GM12878 (cell line): ENCODE data around the gene ROBO1. TPM values are rescaled to one million over a fixed set of nuclear protein-coding genes. Genes with fewer than 3 reads are reported as not detected.

ENCODE experiments used
- ATAC-seq: fragments of 200-7000 bp; cut with Tn5 transposase; 3 replicates; pipeline ENCODE4 v1.9.1; 2020; ENCODE audit warnings: mild to moderate bottlenecking, moderate library complexity
- BruUV-seq: library from RNA; stranded (reverse); fragments of 400-500 nt; replicated peaks from 2 replicates; lab custom pipeline; 2021; lab: Mats Ljungman, UMichigan
- CTCF ChIA-PET: fragments of 300-600 bp; sonication (Branson Sonifier 250); formaldehyde crosslinking; extraction: SDS; loops from one replicate; lab custom pipeline; 2021; ENCODE audit warnings: inconsistent platforms; lab: Yijun Ruan, JAX
- POLR2A ChIA-PET: fragments of 350-600 bp; formaldehyde crosslinking; extraction: SDS; loops from one replicate; lab custom pipeline; 2021; ENCODE audit warnings: inconsistent platforms; lab: Charles Lee
- RAD21 ChIA-PET: fragments of 300-600 bp; sonication (Branson Sonifier 250); formaldehyde crosslinking; loops from one replicate; lab custom pipeline; 2023; ENCODE audit warnings: antibody characterized with exemption; ENCODE audit not compliant: unreplicated experiment; lab: Charles Lee
- SMC1A ChIA-PET: fragments of 300-600 bp; sonication (Branson Sonifier 250); formaldehyde crosslinking; loops from one replicate; lab custom pipeline; 2023; ENCODE audit not compliant: unreplicated experiment, uncharacterized antibody; lab: Charles Lee
- DNase-seq: peaks from one replicate; pipeline ENCODE4 v3.0.0-alpha.2; 2011; ENCODE audit warnings: low read depth, low spot score
- FAIRE-seq: peaks from 3 replicates; lab custom pipeline; 2011; peaks lifted over from hg19 to GRCh38; lab: Jason Lieb, UNC
- H2AFZ ChIP-seq: 2 replicates; pipeline ENCODE4 v1.6.0; 2011; ENCODE audit warnings: low read depth, low read length, control low read depth; ENCODE audit not compliant: control insufficient read depth
- H3K27ac ChIP-seq: 2 replicates; pipeline ENCODE4 v1.5.1; 2011; ENCODE audit warnings: control low read depth; ENCODE audit not compliant: control insufficient read depth, insufficient read depth
- H3K27me3 ChIP-seq, 2 experiments: replicated peaks in 1 of 2; 2 replicates each; pipeline versions ENCODE4 v1.6.0 to v1.6.1; 2011; ENCODE audit warnings: low read length in 1 of 2; ENCODE audit not compliant: control insufficient read depth in 2 of 2, insufficient read depth in 2 of 2
- H3K36me3 ChIP-seq, 2 experiments: 2 replicates each; pipeline ENCODE4 v1.5.1; 2011; ENCODE audit warnings: low read length in 1 of 2; ENCODE audit not compliant: control insufficient read depth in 2 of 2, insufficient read depth in 2 of 2
- H3K4me1 ChIP-seq: 2 replicates; pipeline ENCODE4 v1.6.1; 2011; ENCODE audit warnings: mild to moderate bottlenecking, low read length, moderate library complexity, mixed read lengths; ENCODE audit not compliant: control insufficient read depth, insufficient read depth
- H3K4me2 ChIP-seq: 2 replicates; pipeline ENCODE4 v1.6.0; 2011; ENCODE audit warnings: control low read depth; ENCODE audit not compliant: control insufficient read depth, insufficient read depth
- H3K4me3 ChIP-seq: fragments of 200-600 bp; sonication (generic); 2 replicates; pipeline ENCODE4 v1.5.1; 2016
- H3K79me2 ChIP-seq: 2 replicates; pipeline ENCODE4 v1.6.0; 2011; ENCODE audit warnings: low read length; ENCODE audit not compliant: control insufficient read depth, insufficient read depth
- H3K9ac ChIP-seq: 2 replicates; pipeline ENCODE4 v1.8.0; 2011; ENCODE audit warnings: low read length, control low read depth, mixed read lengths; ENCODE audit not compliant: control insufficient read depth, insufficient read depth
- H3K9me3 ChIP-seq: replicated peaks from 3 replicates; pipeline ENCODE4 v1.5.1; 2011; ENCODE audit warnings: mild to moderate bottlenecking, low read length; ENCODE audit not compliant: control insufficient read depth, insufficient read depth
- H4K20me1 ChIP-seq: 2 replicates; pipeline ENCODE4 v1.6.0; 2011; ENCODE audit not compliant: control insufficient read depth, insufficient read depth
- EGR1 ChIP-seq, 2 experiments: IDR thresholded peaks; 1 replicate in 1 of 2; 2 replicates in 1 of 2; pipeline ENCODE4 v1.6.1; 2011 to 2012; ENCODE audit warnings: low read depth in 2 of 2, low read length in 2 of 2, borderline replicate concordance in 1 of 2, mild to moderate bottlenecking in 1 of 2, moderate library complexity in 1 of 2
- ETV6 ChIP-seq, 2 experiments: fragments of 450-650 bp in 1 of 2; IDR thresholded peaks in 1 of 2; conservative IDR thresholded peaks in 1 of 2; 2 replicates each; pipeline ENCODE4 v1.6.1; 2014; ENCODE audit warnings: antibody characterized with exemption in 1 of 2, borderline replicate concordance in 1 of 2, low read depth in 1 of 2, mild to moderate bottlenecking in 1 of 2, moderate library complexity in 1 of 2
- FOXK2 ChIP-seq: fragments of 450-650 bp; IDR thresholded peaks from 2 replicates; pipeline ENCODE4 v1.6.1; 2017; ENCODE audit warnings: mild to moderate bottlenecking, moderate library complexity
- HCFC1 ChIP-seq: fragments of 150-350 bp; IDR thresholded peaks from 2 replicates; pipeline ENCODE4 v1.6.1; 2014; ENCODE audit warnings: low read length
- KAT2A ChIP-seq: conservative IDR thresholded peaks from 2 replicates; pipeline ENCODE4 v1.6.1; 2011; ENCODE audit warnings: low read depth, low read length; ENCODE audit not compliant: control insufficient read depth
- KDM1A ChIP-seq: fragments of 200-600 bp; sonication (generic); IDR thresholded peaks from 2 replicates; pipeline ENCODE4 v1.6.1; 2016; ENCODE audit warnings: borderline replicate concordance
- NBN ChIP-seq: fragments of 450-650 bp; IDR thresholded peaks from 2 replicates; pipeline ENCODE4 v1.6.1; 2016
- POU2F2 ChIP-seq: IDR thresholded peaks from 3 replicates; pipeline ENCODE4 v1.6.1; 2011; ENCODE audit warnings: low read depth, mild to moderate bottlenecking, low read length, borderline replicate concordance
- SREBF1 ChIP-seq: IDR thresholded peaks from 2 replicates; pipeline ENCODE4 v1.6.1; 2012; ENCODE audit warnings: mild to moderate bottlenecking, low read length
- SRF ChIP-seq, 2 experiments: IDR thresholded peaks; 2 replicates each; pipeline ENCODE4 v1.6.1; 2011; ENCODE audit warnings: low read depth in 2 of 2, low read length in 2 of 2, mild to moderate bottlenecking in 1 of 2, moderate library complexity in 1 of 2
- ZZZ3 ChIP-seq: IDR thresholded peaks from 2 replicates; pipeline ENCODE4 v1.6.1; 2011; ENCODE audit warnings: low read depth; ENCODE audit not compliant: control insufficient read depth, insufficient read length
- WGBS: methylation state at CpG from one replicate; pipeline ENCODE4 v1.1.6; 2016; ENCODE audit warnings: low lambda C conversion rate; ENCODE audit not compliant: insufficient replicate concordance, insufficient coverage; ENCODE audit errors: missing lambda C conversion rate; 5-methylcytosine and 5-hydroxymethylcytosine counted together
- in situ Hi-C: fragments of 300-500 bp; cut with MboI; formaldehyde crosslinking; loops from 9 replicates; pipeline ENCODE4 v1.14.3; 2018; ENCODE audit warnings: mixed read lengths
- intact Hi-C: fragments of 100-400 bp; cut with micrococcal nuclease; formaldehyde crosslinking; loops from one replicate; pipeline ENCODE4 v1.14.2; 2022; ENCODE audit not compliant: unreplicated experiment
- polyA plus RNA-seq, 11 experiments: library from polyadenylated mRNA; depleted of rRNA in 4 of 11; unstranded in 6 of 11; stranded (reverse) in 5 of 11; fragments of >200 nt; fragmentation: Nextera tagmentation in 4 of 11; fragmentation: Illumina TruSeq in 1 of 11; extraction: Ambion mirVana in 4 of 11; extraction: Trizol in 1 of 11; gene quantifications; 1 replicate in 1 of 11; 2 replicates in 10 of 11; pipeline versions ENCODE4 v1.2.1 to v1.2.3, GENCODE V29; 2011 to 2016; ENCODE audit warnings: inconsistent platforms in 2 of 11, missing spikeins in 2 of 11, low read depth in 1 of 11
- total RNA-seq, 4 experiments: library from RNA; depleted of rRNA in 3 of 4; stranded (reverse); fragments of >200 nt in 3 of 4; fragmentation: Illumina TruSeq in 1 of 4; extraction: Trizol in 1 of 4; gene quantifications; 2 replicates each; pipeline versions ENCODE4 v1.2.1 to v1.2.3, GENCODE V29; 2013 to 2021
- TF ChIP-seq, protein P1 (sequence below): fragments of 450-650 bp; conservative IDR thresholded peaks from 2 replicates; pipeline ENCODE4 v1.6.1; 2017; ENCODE audit warnings: mild to moderate bottlenecking, moderate library complexity
- TF ChIP-seq, protein P2 (sequence below): IDR thresholded peaks from 2 replicates; pipeline ENCODE4 v1.6.1; 2012; ENCODE audit warnings: low read length, inconsistent platforms
- TF ChIP-seq, protein P3 (sequence below): fragments of 450-650 bp; IDR thresholded peaks from 2 replicates; pipeline ENCODE4 v1.6.1; 2017; ENCODE audit warnings: low read depth, mild to moderate bottlenecking, moderate library complexity
- TF ChIP-seq, protein P4 (sequence below): fragments of 450-650 bp; IDR thresholded peaks from 2 replicates; pipeline ENCODE4 v1.6.1; 2018; ENCODE audit warnings: borderline replicate concordance, mild to moderate bottlenecking; ENCODE audit not compliant: partially characterized antibody

ROBO1 gene
- total and polyA plus RNA-seq, 10 of the 15 experiments (the other 5 are each of a cell fraction or from before 2014, with no cell fraction given) = 0.29 to 46.5 (median 1.2) TPM

DNA sequence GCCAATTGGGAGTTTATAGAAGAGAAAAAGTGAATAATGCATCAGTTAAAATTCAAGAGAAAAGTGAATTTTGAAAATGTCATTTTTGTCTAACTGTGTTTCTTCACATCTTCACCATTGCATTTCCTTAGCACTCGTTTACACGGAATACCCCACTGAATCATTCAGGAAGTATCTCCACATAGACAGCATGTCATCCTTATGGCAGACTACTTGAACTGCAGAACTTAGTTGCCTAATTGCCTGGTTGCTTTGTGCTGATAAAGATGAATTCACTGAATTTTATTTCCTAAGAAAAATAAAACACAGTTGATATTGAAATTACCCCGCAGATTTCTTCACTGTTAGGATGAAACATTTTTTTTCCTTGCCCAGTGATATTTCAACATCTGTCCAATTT lies 627.1 kb downstream of the ROBO1 start (continued):
- TF ChIP-seq, protein P1, sequence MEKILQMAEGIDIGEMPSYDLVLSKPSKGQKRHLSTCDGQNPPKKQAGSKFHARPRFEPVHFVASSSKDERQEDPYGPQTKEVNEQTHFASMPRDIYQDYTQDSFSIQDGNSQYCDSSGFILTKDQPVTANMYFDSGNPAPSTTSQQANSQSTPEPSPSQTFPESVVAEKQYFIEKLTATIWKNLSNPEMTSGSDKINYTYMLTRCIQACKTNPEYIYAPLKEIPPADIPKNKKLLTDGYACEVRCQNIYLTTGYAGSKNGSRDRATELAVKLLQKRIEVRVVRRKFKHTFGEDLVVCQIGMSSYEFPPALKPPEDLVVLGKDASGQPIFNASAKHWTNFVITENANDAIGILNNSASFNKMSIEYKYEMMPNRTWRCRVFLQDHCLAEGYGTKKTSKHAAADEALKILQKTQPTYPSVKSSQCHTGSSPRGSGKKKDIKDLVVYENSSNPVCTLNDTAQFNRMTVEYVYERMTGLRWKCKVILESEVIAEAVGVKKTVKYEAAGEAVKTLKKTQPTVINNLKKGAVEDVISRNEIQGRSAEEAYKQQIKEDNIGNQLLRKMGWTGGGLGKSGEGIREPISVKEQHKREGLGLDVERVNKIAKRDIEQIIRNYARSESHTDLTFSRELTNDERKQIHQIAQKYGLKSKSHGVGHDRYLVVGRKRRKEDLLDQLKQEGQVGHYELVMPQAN = no peak
- no peak for TF ChIP-seq ETV6 (conservative IDR thresholded peaks at IDR 0.05 in 1 of 2, IDR thresholded peaks at IDR 0.05 in 1 of 2; ENCODE audit: borderline replicate concordance in 1 of 2, low read depth in 1 of 2)

DNA sequence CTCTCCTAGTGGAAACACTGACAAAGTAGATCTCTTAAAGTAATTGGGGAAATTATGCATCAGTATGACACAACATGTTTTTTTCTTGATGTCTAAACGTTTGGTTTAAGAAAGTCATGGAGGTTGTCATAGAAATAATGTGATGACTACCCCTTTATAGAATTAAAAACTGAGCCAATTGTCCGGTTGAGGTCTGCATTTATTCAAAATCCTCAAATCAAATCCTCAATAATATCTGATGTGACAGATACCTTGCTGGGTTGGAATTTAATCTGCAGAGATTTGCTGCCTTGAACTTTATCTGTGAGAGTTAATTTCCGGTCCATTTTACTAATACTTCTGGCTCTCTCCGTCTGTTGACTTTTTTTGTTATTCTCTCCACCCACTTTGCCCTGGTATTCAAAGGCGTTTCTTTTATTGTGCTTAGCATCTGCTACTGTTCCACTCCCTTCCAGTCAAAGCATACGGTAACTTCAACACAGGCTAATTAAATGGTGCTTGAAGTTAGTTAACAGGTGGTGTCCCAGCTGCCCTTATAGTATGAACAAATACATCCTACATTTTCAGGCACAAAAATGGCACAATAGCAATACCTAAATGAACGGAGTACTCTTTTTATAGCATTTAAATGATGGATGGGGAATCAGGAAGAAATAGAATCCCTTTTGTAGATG lies 628.3 kb downstream of the ROBO1 start:
- POLR2A ChIA-PET = no interaction called here
- SMC1A ChIA-PET = no interaction called here
- RAD21 ChIA-PET = no interaction called here
- no peak overlapping the region for H3K4me2 ChIP-seq
- FAIRE-seq = no peak
- no peaks in the 10 kb centered on the region for H3K4me1 ChIP-seq
- DNase-seq = no peak
- no peak overlapping the region for H3K9ac ChIP-seq
- H3K9me3 ChIP-seq = no peaks in the 10 kb centered on the region
- H3K27me3 ChIP-seq = no peaks in the 10 kb centered on the region
- no peaks in the 10 kb centered on the region for H3K79me2 ChIP-seq
- ATAC-seq = no peak
- WGBS = 34% methylated on average over 7 of the region's 7 CpGs
- H2AFZ ChIP-seq = no peak overlapping the region
- CTCF ChIA-PET = no interaction called here
- in situ Hi-C loops = no loop called here
- no peaks in the 10 kb centered on the region for H4K20me1 ChIP-seq
- BruUV-seq = no TSS peak
- H3K27ac ChIP-seq = no peak overlapping the region
- no peak overlapping the region for H3K4me3 ChIP-seq
- intact Hi-C loops = loop anchor here (1.0 kb wide), 1 partner anchor 29 kb away; no protein-coding TSS in a partner anchor
- no peaks in the 10 kb centered on the region for H3K36me3 ChIP-seq
- TF ChIP-seq KAT2A (no peak), FOXK2 (no peak), EGR1 (IDR thresholded peaks at IDR 0.05; ENCODE audit: borderline replicate concordance in 1 of 2, low read depth in 2 of 2, low read length in 2 of 2) (no peak), ZZZ3 (no peak), SREBF1 (no peak), POU2F2 (no peak), HCFC1 (no peak), SRF (IDR thresholded peaks at IDR 0.05; ENCODE audit: low read depth in 2 of 2, low read length in 2 of 2) (no peak), NBN (no peak), KDM1A (no peak)
- TF ChIP-seq, protein P2, sequence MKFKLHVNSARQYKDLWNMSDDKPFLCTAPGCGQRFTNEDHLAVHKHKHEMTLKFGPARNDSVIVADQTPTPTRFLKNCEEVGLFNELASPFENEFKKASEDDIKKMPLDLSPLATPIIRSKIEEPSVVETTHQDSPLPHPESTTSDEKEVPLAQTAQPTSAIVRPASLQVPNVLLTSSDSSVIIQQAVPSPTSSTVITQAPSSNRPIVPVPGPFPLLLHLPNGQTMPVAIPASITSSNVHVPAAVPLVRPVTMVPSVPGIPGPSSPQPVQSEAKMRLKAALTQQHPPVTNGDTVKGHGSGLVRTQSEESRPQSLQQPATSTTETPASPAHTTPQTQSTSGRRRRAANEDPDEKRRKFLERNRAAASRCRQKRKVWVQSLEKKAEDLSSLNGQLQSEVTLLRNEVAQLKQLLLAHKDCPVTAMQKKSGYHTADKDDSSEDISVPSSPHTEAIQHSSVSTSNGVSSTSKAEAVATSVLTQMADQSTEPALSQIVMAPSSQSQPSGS = no peak
- TF ChIP-seq, protein P3, sequence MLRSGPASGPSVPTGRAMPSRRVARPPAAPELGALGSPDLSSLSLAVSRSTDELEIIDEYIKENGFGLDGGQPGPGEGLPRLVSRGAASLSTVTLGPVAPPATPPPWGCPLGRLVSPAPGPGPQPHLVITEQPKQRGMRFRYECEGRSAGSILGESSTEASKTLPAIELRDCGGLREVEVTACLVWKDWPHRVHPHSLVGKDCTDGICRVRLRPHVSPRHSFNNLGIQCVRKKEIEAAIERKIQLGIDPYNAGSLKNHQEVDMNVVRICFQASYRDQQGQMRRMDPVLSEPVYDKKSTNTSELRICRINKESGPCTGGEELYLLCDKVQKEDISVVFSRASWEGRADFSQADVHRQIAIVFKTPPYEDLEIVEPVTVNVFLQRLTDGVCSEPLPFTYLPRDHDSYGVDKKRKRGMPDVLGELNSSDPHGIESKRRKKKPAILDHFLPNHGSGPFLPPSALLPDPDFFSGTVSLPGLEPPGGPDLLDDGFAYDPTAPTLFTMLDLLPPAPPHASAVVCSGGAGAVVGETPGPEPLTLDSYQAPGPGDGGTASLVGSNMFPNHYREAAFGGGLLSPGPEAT = no peak
- TF ChIP-seq, protein P4, sequence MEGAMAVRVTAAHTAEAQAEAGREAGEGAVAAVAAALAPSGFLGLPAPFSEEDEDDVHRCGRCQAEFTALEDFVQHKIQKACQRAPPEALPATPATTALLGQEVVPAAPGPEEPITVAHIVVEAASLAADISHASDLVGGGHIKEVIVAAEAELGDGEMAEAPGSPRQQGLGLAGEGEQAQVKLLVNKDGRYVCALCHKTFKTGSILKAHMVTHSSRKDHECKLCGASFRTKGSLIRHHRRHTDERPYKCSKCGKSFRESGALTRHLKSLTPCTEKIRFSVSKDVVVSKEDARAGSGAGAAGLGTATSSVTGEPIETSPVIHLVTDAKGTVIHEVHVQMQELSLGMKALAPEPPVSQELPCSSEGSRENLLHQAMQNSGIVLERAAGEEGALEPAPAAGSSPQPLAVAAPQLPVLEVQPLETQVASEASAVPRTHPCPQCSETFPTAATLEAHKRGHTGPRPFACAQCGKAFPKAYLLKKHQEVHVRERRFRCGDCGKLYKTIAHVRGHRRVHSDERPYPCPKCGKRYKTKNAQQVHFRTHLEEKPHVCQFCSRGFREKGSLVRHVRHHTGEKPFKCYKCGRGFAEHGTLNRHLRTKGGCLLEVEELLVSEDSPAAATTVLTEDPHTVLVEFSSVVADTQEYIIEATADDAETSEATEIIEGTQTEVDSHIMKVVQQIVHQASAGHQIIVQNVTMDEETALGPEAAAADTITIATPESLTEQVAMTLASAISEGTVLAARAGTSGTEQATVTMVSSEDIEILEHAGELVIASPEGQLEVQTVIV = no peak
